Osteoblast (primary cell): ENCODE measurements around the gene SNCB. TPM values are rescaled to one million over a fixed set of nuclear protein-coding genes. Genes with fewer than 3 reads are reported as not detected.

ENCODE experiments used
- DNase-seq: peaks from one replicate; pipeline ENCODE4 v3.0.0; 2011; ENCODE audit warnings: low spot score, mixed read lengths; ENCODE audit not compliant: insufficient read length; ENCODE audit errors: missing footprints
- H2AFZ ChIP-seq: 2 replicates; pipeline ENCODE4 v1.6.0; 2011; ENCODE audit warnings: mild to moderate bottlenecking, low read length
- H3K27ac ChIP-seq: 2 replicates; pipeline ENCODE4 v1.5.1; 2011; ENCODE audit warnings: mild to moderate bottlenecking, low read depth, low read length, moderate library complexity
- H3K27me3 ChIP-seq: 2 replicates; pipeline ENCODE4 v1.6.0; 2012; ENCODE audit warnings: mild to moderate bottlenecking, control low read depth, inconsistent platforms, low read length, moderate library complexity; ENCODE audit not compliant: insufficient read depth
- H3K36me3 ChIP-seq: 2 replicates; pipeline ENCODE4 v1.5.1; 2011; ENCODE audit warnings: mild to moderate bottlenecking, low read length, control low read depth, moderate library complexity; ENCODE audit not compliant: insufficient read depth
- H3K4me1 ChIP-seq: 2 replicates; pipeline ENCODE4 v1.5.1; 2011; ENCODE audit warnings: mild to moderate bottlenecking, low read length, control low read depth, moderate library complexity; ENCODE audit not compliant: insufficient read depth
- H3K4me2 ChIP-seq: 2 replicates; pipeline ENCODE4 v1.6.0; 2011; ENCODE audit warnings: mild to moderate bottlenecking, low read length; ENCODE audit not compliant: insufficient read depth
- H3K4me3 ChIP-seq: fragments of 200-600 bp; sonication (generic); 3 replicates; pipeline ENCODE4 v1.5.1; 2012; ENCODE audit warnings: mild to moderate bottlenecking, low read length, inconsistent platforms; ENCODE audit not compliant: insufficient read depth
- H3K79me2 ChIP-seq: 2 replicates; pipeline ENCODE4 v1.6.0; 2012; ENCODE audit warnings: mild to moderate bottlenecking, low read length, control low read depth, inconsistent platforms; ENCODE audit not compliant: insufficient read depth
- H3K9me3 ChIP-seq: 2 replicates; pipeline ENCODE4 v1.5.1; 2011; ENCODE audit warnings: low read depth, low read length, control low read depth
- H4K20me1 ChIP-seq: 2 replicates; pipeline ENCODE4 v1.6.0; 2012; ENCODE audit warnings: mild to moderate bottlenecking, low read length, control low read depth; ENCODE audit not compliant: insufficient read depth
- total RNA-seq: library from RNA; depleted of rRNA; stranded (reverse); fragments of >200 nt; gene quantifications from 2 replicates; pipeline ENCODE4 v1.2.3, GENCODE V29; 2012
- TF ChIP-seq, protein P1 (sequence below): IDR thresholded peaks from 2 replicates; pipeline ENCODE4 v1.5.1; 2011; ENCODE audit warnings: mild to moderate bottlenecking, low read depth, low read length, moderate library complexity; ENCODE audit errors: extremely low read depth

The SNCB gene
- total RNA-seq, 1 donor, result not detected

DNA sequence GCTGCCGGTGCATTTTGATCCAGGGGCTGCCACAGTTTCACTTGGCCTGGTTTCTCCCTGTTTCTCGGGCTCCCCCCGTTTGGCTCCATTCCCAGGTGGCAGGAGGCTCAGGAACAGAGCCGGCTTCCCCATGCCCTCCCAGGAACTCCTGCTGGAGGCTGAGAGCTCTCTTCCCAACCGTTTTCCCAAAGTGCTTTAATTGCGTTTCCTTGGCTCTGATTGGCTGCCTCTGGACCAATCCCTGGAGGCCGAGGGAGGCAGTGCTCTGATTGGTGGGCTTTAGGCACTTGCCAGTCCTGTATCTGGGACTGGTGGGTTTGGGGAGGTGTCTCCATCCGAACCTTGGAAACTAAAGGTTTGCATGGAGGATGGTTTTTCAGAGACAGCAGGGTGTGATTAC lies 21.8 kb upstream of the SNCB start:
- Histone ChIP-seq H3K36me3 (peaks cover 8% of the 10 kb centered on the region), H3K4me3 (no peak overlapping the region), H3K4me1 (peaks cover 13% of the 10 kb centered on the region), H3K9me3 (no peaks in the 10 kb centered on the region), H3K27ac (no peak overlapping the region), H4K20me1 (peaks cover 46% of the 10 kb centered on the region), H3K4me2 (no peak overlapping the region), H3K79me2 (peaks cover 39% of the 10 kb centered on the region), H2AFZ (no peak overlapping the region), H3K27me3 (no peaks in the 10 kb centered on the region)
- TF ChIP-seq, protein P1, sequence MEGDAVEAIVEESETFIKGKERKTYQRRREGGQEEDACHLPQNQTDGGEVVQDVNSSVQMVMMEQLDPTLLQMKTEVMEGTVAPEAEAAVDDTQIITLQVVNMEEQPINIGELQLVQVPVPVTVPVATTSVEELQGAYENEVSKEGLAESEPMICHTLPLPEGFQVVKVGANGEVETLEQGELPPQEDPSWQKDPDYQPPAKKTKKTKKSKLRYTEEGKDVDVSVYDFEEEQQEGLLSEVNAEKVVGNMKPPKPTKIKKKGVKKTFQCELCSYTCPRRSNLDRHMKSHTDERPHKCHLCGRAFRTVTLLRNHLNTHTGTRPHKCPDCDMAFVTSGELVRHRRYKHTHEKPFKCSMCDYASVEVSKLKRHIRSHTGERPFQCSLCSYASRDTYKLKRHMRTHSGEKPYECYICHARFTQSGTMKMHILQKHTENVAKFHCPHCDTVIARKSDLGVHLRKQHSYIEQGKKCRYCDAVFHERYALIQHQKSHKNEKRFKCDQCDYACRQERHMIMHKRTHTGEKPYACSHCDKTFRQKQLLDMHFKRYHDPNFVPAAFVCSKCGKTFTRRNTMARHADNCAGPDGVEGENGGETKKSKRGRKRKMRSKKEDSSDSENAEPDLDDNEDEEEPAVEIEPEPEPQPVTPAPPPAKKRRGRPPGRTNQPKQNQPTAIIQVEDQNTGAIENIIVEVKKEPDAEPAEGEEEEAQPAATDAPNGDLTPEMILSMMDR, result no peak
- no peak for DNase-seq

- no peak overlapping the region for H3K27ac ChIP-seq
- no peak overlapping the region for H3K4me3 ChIP-seq
- H3K9me3 ChIP-seq, result no peaks in the 10 kb centered on the region
- TF ChIP-seq, protein P1, result no peak
- H3K36me3 ChIP-seq, result peaks cover 8% of the 10 kb centered on the region
- H2AFZ ChIP-seq, result no peak overlapping the region
- no peak overlapping the region for H3K4me2 ChIP-seq
- peaks cover 46% of the 10 kb centered on the region for H4K20me1 ChIP-seq
- no peaks in the 10 kb centered on the region for H3K27me3 ChIP-seq
- no peak for DNase-seq
- peaks cover 39% of the 10 kb centered on the region for H3K79me2 ChIP-seq
- peaks cover 18% of the 10 kb centered on the region for H3K4me1 ChIP-seq
These were observed 21.2 kb upstream of the SNCB start for GRCh38 chr5:176651472-176651980.

- Histone ChIP-seq H3K4me1 (peaks cover 19% of the 10 kb centered on the region), H3K9me3 (no peaks in the 10 kb centered on the region), H3K36me3 (peaks cover 8% of the 10 kb centered on the region), H3K4me2 (no peak overlapping the region), H4K20me1 (peaks cover 46% of the 10 kb centered on the region), H3K27me3 (no peaks in the 10 kb centered on the region), H3K4me3 (no peak overlapping the region), H3K27ac (no peak overlapping the region), H3K79me2 (peaks cover 39% of the 10 kb centered on the region), H2AFZ (no peak overlapping the region)
- no peak for DNase-seq
- TF ChIP-seq, protein P1, result no peak
These were observed 20.1 kb upstream of the SNCB start for GRCh38 chr5:176650354-176650884.

- H3K27me3 ChIP-seq, result no peaks in the 10 kb centered on the region
- H3K4me1 ChIP-seq, result peaks cover 19% of the 10 kb centered on the region
- peak overlapping the region; percentile 91 for H3K4me3 ChIP-seq
- H3K36me3 ChIP-seq, result peaks cover 5% of the 10 kb centered on the region
- H2AFZ ChIP-seq, result peak overlapping the region; percentile 62
- H4K20me1 ChIP-seq, result peaks cover 38% of the 10 kb centered on the region
- TF ChIP-seq, protein P1, result no peak
- no peak overlapping the region for H3K27ac ChIP-seq
- H3K9me3 ChIP-seq, result no peaks in the 10 kb centered on the region
- H3K4me2 ChIP-seq, result peak overlapping the region; percentile 88
- H3K79me2 ChIP-seq, result peaks cover 39% of the 10 kb centered on the region
- no peak for DNase-seq
These were observed 18.3 kb upstream of the SNCB start for GRCh38 chr5:176648474-176649194.
